RWPE2 (cell line): ENCODE measurements around the gene PHYKPL.

Source experiments
- ATAC-seq: fragments of 200-7000 bp; cut with Tn5 transposase; 3 replicates; pipeline ENCODE4 v1.9.1; 2021; ENCODE audit warnings: low read depth
- DNase-seq: peaks from one replicate; pipeline ENCODE4 v3.0.0-alpha.2; 2020; ENCODE audit warnings: low spot score
- H3K27ac ChIP-seq: fragments of 450-650 bp; 2 replicates; pipeline ENCODE4 v1.5.1; 2017; ENCODE audit warnings: mild to moderate bottlenecking; ENCODE audit not compliant: poor library complexity, severe bottlenecking
- H3K27me3 ChIP-seq: fragments of 250-450 bp; sonication (Bioruptor Pico); 2 replicates; pipeline ENCODE4 v1.5.1; 2021; ENCODE audit warnings: mild to moderate bottlenecking, moderate library complexity; ENCODE audit not compliant: insufficient read depth, poor library complexity, severe bottlenecking
- H3K36me3 ChIP-seq: fragments of 250-450 bp; sonication (Bioruptor Pico); 2 replicates; pipeline ENCODE4 v1.5.1; 2020; ENCODE audit warnings: low read depth, mild to moderate bottlenecking, moderate library complexity
- H3K4me1 ChIP-seq: fragments of 250-450 bp; sonication (Bioruptor Pico); 2 replicates; pipeline ENCODE4 v1.5.1; 2021; ENCODE audit warnings: mild to moderate bottlenecking, moderate library complexity; ENCODE audit not compliant: insufficient read depth, poor library complexity, severe bottlenecking
- H3K4me3 ChIP-seq: fragments of 250-450 bp; sonication (Bioruptor Pico); 2 replicates; pipeline ENCODE4 v1.5.1; 2021; ENCODE audit warnings: mild to moderate bottlenecking, moderate library complexity; ENCODE audit not compliant: severe bottlenecking
- H3K9me3 ChIP-seq: fragments of 250-450 bp; sonication (Bioruptor Pico); 2 replicates; pipeline ENCODE4 v1.5.1; 2021; ENCODE audit warnings: mild to moderate bottlenecking, moderate library complexity; ENCODE audit not compliant: severe bottlenecking
- CTCF ChIP-seq: fragments of 450-650 bp; IDR thresholded peaks from one replicate; pipeline ENCODE4 v1.5.1; 2017; ENCODE audit warnings: mild to moderate bottlenecking, moderate library complexity; ENCODE audit not compliant: poor library complexity, severe bottlenecking

Gene PHYKPL

GRCh38 chr5:178196281-178196812, 36.3 kb downstream of the PHYKPL start:
- no peak overlapping the region for H3K27ac ChIP-seq

GRCh38 chr5:178194026-178194425, 38.6 kb downstream of the PHYKPL start:
- Histone ChIP-seq H3K9me3 (no peaks in the 10 kb centered on the region), H3K27me3 (no peaks in the 10 kb centered on the region), H3K4me3 (no peak overlapping the region), H3K36me3 (no peaks in the 10 kb centered on the region), H3K27ac (no peak overlapping the region), H3K4me1 (peaks cover 8% of the 10 kb centered on the region)
- ATAC-seq (peak; percentile 25; the same call in 2 of the 3 replicates), DNase-seq (peak; percentile 65)
- no peak for TF ChIP-seq CTCF

More at GRCh38 chr5:178196281-178196812, 36.3 kb downstream of the PHYKPL start:
- Histone ChIP-seq H3K36me3 (no peaks in the 10 kb centered on the region), H3K4me3 (no peak overlapping the region), H3K4me1 (peaks cover 19% of the 10 kb centered on the region), H3K9me3 (no peaks in the 10 kb centered on the region), H3K27me3 (no peaks in the 10 kb centered on the region)
- no peak for ATAC-seq
- DNase-seq: no peak
- no peak for TF ChIP-seq CTCF

GRCh38 chr5:178193251-178193809, 39.3 kb downstream of the PHYKPL start:
- Histone ChIP-seq H3K27me3 (no peaks in the 10 kb centered on the region), H3K4me3 (no peak overlapping the region), H3K27ac (no peak overlapping the region), H3K4me1 (peaks cover 8% of the 10 kb centered on the region), H3K9me3 (no peaks in the 10 kb centered on the region), H3K36me3 (no peaks in the 10 kb centered on the region)
- ATAC-seq: no peak
- TF ChIP-seq CTCF: no peak
- DNase-seq: peak; percentile 65

GRCh38 chr5:178192787-178193186, 39.8 kb downstream of the PHYKPL start:
- ATAC-seq: no peak
- Histone ChIP-seq H3K9me3 (no peaks in the 10 kb centered on the region), H3K36me3 (no peaks in the 10 kb centered on the region), H3K4me3 (no peak overlapping the region), H3K27me3 (no peaks in the 10 kb centered on the region), H3K27ac (no peak overlapping the region), H3K4me1 (peaks cover 8% of the 10 kb centered on the region)
- no peak for TF ChIP-seq CTCF
- DNase-seq: peak; percentile 23

GRCh38 chr5:178192244-178192643, 40.4 kb downstream of the PHYKPL start:
- Histone ChIP-seq H3K9me3 (no peaks in the 10 kb centered on the region), H3K4me1 (peaks cover 8% of the 10 kb centered on the region), H3K4me3 (no peak overlapping the region), H3K36me3 (no peaks in the 10 kb centered on the region), H3K27me3 (no peaks in the 10 kb centered on the region), H3K27ac (no peak overlapping the region)
- ATAC-seq: peak; percentile 47; the same call in 2 of the 3 replicates
- peak; percentile 22 for DNase-seq
- TF ChIP-seq CTCF: no peak
